Measurements from ENCODE around the gene TLR8.

TLR8 gene

DNA sequence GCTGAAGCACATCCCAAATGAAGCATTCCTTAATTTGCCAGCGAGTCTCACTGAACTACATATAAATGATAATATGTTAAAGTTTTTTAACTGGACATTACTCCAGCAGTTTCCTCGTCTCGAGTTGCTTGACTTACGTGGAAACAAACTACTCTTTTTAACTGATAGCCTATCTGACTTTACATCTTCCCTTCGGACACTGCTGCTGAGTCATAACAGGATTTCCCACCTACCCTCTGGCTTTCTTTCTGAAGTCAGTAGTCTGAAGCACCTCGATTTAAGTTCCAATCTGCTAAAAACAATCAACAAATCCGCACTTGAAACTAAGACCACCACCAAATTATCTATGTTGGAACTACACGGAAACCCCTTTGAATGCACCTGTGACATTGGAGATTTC lies 14.6 kb downstream of the TLR8 start:
- H3K4me2 ChIP-seq (ENCODE audit: low read length): no peak overlapping the region
- no peaks in the 10 kb centered on the region for H4K20me1 ChIP-seq (ENCODE audit: insufficient read depth, low read length)
- H3K4me1 ChIP-seq (ENCODE audit: low read length): no peaks in the 10 kb centered on the region
- no peak overlapping the region for H3K27ac ChIP-seq (ENCODE audit: low read length)
- TF ChIP-seq, protein P1, sequence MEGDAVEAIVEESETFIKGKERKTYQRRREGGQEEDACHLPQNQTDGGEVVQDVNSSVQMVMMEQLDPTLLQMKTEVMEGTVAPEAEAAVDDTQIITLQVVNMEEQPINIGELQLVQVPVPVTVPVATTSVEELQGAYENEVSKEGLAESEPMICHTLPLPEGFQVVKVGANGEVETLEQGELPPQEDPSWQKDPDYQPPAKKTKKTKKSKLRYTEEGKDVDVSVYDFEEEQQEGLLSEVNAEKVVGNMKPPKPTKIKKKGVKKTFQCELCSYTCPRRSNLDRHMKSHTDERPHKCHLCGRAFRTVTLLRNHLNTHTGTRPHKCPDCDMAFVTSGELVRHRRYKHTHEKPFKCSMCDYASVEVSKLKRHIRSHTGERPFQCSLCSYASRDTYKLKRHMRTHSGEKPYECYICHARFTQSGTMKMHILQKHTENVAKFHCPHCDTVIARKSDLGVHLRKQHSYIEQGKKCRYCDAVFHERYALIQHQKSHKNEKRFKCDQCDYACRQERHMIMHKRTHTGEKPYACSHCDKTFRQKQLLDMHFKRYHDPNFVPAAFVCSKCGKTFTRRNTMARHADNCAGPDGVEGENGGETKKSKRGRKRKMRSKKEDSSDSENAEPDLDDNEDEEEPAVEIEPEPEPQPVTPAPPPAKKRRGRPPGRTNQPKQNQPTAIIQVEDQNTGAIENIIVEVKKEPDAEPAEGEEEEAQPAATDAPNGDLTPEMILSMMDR (IDR thresholded peaks at IDR 0.05; ENCODE audit: low read depth, low read length): no peak
- no peak for TF ChIP-seq EZH2phosphoT487 (IDR thresholded peaks at IDR 0.05; ENCODE audit: low read depth)
- 0 out of 2 replicates have a peak, but pooled peaks cover 5% of the 10 kb centered on the region for H3K27me3 ChIP-seq (ENCODE audit: low read depth, low read length)
- no peaks in the 10 kb centered on the region for H3K36me3 ChIP-seq (replicated peaks; ENCODE audit: low read depth, low read length)
- H3K4me3 ChIP-seq (ENCODE audit: low read length): no peak overlapping the region
- no peaks in the 10 kb centered on the region for H3K79me2 ChIP-seq (ENCODE audit: low read length)
- no peak overlapping the region for H2AFZ ChIP-seq (ENCODE audit: low read depth, low read length)
- H3K9me3 ChIP-seq (ENCODE audit: insufficient read depth, low read length): no peaks in the 10 kb centered on the region
- H3K9ac ChIP-seq (ENCODE audit: low read length): no peak overlapping the region

DNA sequence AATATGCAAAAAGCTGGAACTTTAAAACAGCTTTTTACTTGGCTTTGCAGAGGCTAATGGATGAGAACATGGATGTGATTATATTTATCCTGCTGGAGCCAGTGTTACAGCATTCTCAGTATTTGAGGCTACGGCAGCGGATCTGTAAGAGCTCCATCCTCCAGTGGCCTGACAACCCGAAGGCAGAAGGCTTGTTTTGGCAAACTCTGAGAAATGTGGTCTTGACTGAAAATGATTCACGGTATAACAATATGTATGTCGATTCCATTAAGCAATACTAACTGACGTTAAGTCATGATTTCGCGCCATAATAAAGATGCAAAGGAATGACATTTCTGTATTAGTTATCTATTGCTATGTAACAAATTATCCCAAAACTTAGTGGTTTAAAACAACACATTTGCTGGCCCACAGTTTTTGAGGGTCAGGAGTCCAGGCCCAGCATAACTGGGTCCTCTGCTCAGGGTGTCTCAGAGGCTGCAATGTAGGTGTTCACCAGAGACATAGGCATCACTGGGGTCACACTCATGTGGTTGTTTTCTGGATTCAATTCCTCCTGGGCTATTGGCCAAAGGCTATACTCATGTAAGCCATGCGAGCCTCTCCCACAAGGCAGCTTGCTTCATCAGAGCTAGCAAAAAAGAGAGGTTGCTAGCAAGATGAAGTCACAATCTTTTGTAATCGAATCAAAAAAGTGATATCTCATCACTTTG lies 15.6 kb downstream of the TLR8 start:
- TF ChIP-seq, protein P1 (IDR thresholded peaks at IDR 0.05; ENCODE audit: low read depth, low read length): no peak
- TF ChIP-seq EZH2phosphoT487 (IDR thresholded peaks at IDR 0.05; ENCODE audit: low read depth): no peak

DNA sequence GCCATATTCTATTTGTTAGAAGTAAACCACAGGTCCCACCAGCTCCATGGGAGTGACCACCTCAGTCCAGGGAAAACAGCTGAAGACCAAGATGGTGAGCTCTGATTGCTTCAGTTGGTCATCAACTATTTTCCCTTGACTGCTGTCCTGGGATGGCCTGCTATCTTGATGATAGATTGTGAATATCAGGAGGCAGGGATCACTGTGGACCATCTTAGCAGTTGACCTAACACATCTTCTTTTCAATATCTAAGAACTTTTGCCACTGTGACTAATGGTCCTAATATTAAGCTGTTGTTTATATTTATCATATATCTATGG lies 16.1 kb downstream of the TLR8 start:
- TF ChIP-seq, protein P1 (IDR thresholded peaks at IDR 0.05; ENCODE audit: low read depth, low read length): no peak
- no peak for TF ChIP-seq EZH2phosphoT487 (IDR thresholded peaks at IDR 0.05; ENCODE audit: low read depth)
- Histone ChIP-seq H2AFZ (ENCODE audit: low read depth, low read length) (no peak overlapping the region), H3K9me3 (ENCODE audit: insufficient read depth, low read length) (no peaks in the 10 kb centered on the region), H3K27ac (ENCODE audit: low read length) (no peak overlapping the region), H3K4me2 (ENCODE audit: low read length) (no peak overlapping the region), H3K79me2 (ENCODE audit: low read length) (no peaks in the 10 kb centered on the region), H3K27me3 (ENCODE audit: low read depth, low read length) (0 out of 2 replicates have a peak, but pooled peaks cover 5% of the 10 kb centered on the region), H3K9ac (ENCODE audit: low read length) (no peak overlapping the region), H3K4me3 (ENCODE audit: low read length) (no peak overlapping the region), H3K36me3 (replicated peaks; ENCODE audit: low read depth, low read length) (no peaks in the 10 kb centered on the region), H4K20me1 (ENCODE audit: insufficient read depth, low read length) (no peaks in the 10 kb centered on the region), H3K4me1 (ENCODE audit: low read length) (no peaks in the 10 kb centered on the region)

More for the DNA sequence above, 15.6 kb downstream of the TLR8 start:
- H3K4me1 ChIP-seq (ENCODE audit: low read length): no peaks in the 10 kb centered on the region
- H3K27me3 ChIP-seq (ENCODE audit: low read depth, low read length): 0 out of 2 replicates have a peak, but pooled peaks cover 5% of the 10 kb centered on the region
- no peak overlapping the region for H2AFZ ChIP-seq (ENCODE audit: low read depth, low read length)
- H3K79me2 ChIP-seq (ENCODE audit: low read length): no peaks in the 10 kb centered on the region
- H3K4me2 ChIP-seq (ENCODE audit: low read length): no peak overlapping the region
- H4K20me1 ChIP-seq (ENCODE audit: insufficient read depth, low read length): no peaks in the 10 kb centered on the region
- no peak overlapping the region for H3K4me3 ChIP-seq (ENCODE audit: low read length)
- no peak overlapping the region for H3K27ac ChIP-seq (ENCODE audit: low read length)
- no peaks in the 10 kb centered on the region for H3K36me3 ChIP-seq (replicated peaks; ENCODE audit: low read depth, low read length)
- no peaks in the 10 kb centered on the region for H3K9me3 ChIP-seq (ENCODE audit: insufficient read depth, low read length)
- H3K9ac ChIP-seq (ENCODE audit: low read length): no peak overlapping the region

- H2AFZ ChIP-seq (ENCODE audit: low read depth, low read length): no peak overlapping the region
- H3K4me1 ChIP-seq (ENCODE audit: low read length): no peaks in the 10 kb centered on the region
- H3K4me3 ChIP-seq (ENCODE audit: low read length): no peak overlapping the region
- H3K9ac ChIP-seq (ENCODE audit: low read length): no peak overlapping the region
- H3K79me2 ChIP-seq (ENCODE audit: low read length): no peaks in the 10 kb centered on the region
- H3K9me3 ChIP-seq (ENCODE audit: insufficient read depth, low read length): no peaks in the 10 kb centered on the region
- H3K27me3 ChIP-seq (ENCODE audit: low read depth, low read length): no peaks in the 10 kb centered on the region
- no peak for TF ChIP-seq EZH2phosphoT487 (IDR thresholded peaks at IDR 0.05; ENCODE audit: low read depth)
- TF ChIP-seq, protein P1 (IDR thresholded peaks at IDR 0.05; ENCODE audit: low read depth, low read length): no peak
- no peaks in the 10 kb centered on the region for H3K36me3 ChIP-seq (replicated peaks; ENCODE audit: low read depth, low read length)
- H3K4me2 ChIP-seq (ENCODE audit: low read length): no peak overlapping the region
- no peaks in the 10 kb centered on the region for H4K20me1 ChIP-seq (ENCODE audit: insufficient read depth, low read length)
- H3K27ac ChIP-seq (ENCODE audit: low read length): no peak overlapping the region
These were observed 23.3 kb downstream of the TLR8 start for GRCh38 chrX:12929701-12930100.

All from OCI-LY3 (cell line).